ENCODE measurements around the gene SHLD1.

SHLD1 gene

DNA sequence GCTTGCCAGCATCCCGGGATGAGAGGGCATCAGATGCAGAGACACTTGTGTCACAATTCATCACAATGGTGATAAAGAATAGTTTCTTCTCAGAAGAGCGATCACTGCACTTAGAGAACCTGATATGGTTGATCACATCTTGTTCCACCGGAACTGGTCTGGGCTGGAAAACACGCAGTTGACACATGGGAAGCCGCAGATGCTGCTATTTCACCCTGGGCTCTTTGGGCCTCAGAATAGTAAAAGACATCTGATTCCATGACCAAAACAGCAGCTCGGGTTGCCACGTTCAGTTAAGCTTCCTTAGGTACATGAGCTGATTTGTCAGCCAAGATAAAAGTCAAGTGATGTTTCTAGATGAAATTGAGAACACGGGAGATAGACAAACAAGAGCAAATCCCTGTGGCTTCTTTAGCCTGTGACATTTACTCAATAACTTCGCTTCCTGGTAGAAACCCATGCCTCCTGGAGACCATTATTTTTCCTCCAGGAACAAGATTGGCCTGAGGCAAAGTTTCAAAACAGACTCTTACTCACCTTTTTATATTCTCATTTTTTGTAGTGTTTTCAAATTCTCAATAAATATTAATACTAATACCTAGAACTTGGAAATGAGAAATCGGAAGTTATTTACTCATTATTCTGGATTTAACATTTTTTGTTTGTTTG, 140.7 kb downstream of the SHLD1 start:
- TF ChIP-seq, protein P1, sequence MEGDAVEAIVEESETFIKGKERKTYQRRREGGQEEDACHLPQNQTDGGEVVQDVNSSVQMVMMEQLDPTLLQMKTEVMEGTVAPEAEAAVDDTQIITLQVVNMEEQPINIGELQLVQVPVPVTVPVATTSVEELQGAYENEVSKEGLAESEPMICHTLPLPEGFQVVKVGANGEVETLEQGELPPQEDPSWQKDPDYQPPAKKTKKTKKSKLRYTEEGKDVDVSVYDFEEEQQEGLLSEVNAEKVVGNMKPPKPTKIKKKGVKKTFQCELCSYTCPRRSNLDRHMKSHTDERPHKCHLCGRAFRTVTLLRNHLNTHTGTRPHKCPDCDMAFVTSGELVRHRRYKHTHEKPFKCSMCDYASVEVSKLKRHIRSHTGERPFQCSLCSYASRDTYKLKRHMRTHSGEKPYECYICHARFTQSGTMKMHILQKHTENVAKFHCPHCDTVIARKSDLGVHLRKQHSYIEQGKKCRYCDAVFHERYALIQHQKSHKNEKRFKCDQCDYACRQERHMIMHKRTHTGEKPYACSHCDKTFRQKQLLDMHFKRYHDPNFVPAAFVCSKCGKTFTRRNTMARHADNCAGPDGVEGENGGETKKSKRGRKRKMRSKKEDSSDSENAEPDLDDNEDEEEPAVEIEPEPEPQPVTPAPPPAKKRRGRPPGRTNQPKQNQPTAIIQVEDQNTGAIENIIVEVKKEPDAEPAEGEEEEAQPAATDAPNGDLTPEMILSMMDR (IDR thresholded peaks at IDR 0.05; ENCODE audit: control insufficient read depth, extremely low read depth, insufficient read depth): no peak
- no peak overlapping the region for H3K4me3 ChIP-seq (ENCODE audit: low read depth, low read length)
- no peak for DNase-seq (ENCODE audit: low read depth)

DNA sequence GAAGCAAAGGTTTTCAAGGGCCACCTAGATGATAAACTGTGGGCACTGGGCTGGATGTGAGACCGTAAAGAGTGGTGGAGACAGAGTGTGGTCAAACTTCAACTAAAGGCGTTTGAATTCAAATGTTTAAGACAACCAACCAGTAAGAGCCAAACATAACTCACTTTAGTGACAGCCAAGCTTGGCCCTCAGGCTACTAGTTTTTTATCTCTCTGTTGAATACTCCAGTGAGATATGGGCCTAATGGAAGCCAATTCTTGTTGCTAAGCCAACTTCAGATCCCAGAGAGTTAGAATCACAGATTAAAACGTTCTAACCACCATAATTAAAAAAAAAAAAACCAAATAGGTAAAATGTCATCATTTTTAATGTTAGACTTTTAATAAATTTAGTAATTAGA, 142.9 kb downstream of the SHLD1 start:
- no peak for DNase-seq (ENCODE audit: low read depth)
- H3K4me3 ChIP-seq (ENCODE audit: low read depth, low read length): no peak overlapping the region
- TF ChIP-seq, protein P1 (IDR thresholded peaks at IDR 0.05; ENCODE audit: control insufficient read depth, extremely low read depth, insufficient read depth): no peak

DNA sequence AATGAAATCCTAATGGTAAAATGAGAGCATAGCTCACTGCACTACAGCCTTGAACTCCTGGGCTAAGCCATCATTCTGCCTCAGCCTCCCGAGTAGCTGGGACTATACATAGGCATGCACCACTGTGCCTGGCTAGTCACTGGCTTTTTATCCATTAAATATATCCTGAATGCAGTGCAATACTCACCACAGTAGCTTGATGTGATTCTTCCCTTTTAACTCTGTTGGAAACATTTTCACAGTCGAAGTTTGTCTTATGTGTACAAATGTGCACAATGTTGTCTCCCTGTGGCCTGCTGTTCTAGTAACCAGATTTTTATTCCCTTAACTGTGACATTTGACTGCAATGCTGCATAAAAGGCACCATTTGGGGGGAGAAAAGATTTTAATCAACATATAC, 143.4 kb downstream of the SHLD1 start:
- no peak for DNase-seq (ENCODE audit: low read depth)
- no peak overlapping the region for H3K4me3 ChIP-seq (ENCODE audit: low read depth, low read length)
- TF ChIP-seq, protein P1 (IDR thresholded peaks at IDR 0.05; ENCODE audit: control insufficient read depth, extremely low read depth, insufficient read depth): no peak

DNA sequence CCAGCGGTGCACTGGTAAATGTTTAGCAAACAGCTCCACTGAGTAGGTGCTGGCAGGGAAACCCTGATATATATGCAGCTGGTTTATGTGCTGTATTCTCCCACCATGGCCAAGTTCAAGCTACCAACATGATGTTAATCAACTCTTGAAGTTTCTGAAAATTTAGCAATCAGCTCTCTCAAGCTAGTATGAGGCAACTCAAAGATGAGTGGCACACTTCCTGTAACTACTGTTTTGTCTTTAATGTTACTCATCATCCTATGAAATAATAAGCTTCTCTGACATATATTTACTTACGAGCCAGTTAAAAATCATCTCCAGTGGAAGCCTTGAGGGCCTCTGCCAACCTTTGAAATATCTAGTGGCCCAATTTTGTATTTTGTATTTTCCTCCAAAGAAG, 145.4 kb downstream of the SHLD1 start:
- TF ChIP-seq, protein P1 (IDR thresholded peaks at IDR 0.05; ENCODE audit: control insufficient read depth, extremely low read depth, insufficient read depth): no peak
- no peak for DNase-seq (ENCODE audit: low read depth)
- H3K4me3 ChIP-seq (ENCODE audit: low read depth, low read length): no peak overlapping the region

DNA sequence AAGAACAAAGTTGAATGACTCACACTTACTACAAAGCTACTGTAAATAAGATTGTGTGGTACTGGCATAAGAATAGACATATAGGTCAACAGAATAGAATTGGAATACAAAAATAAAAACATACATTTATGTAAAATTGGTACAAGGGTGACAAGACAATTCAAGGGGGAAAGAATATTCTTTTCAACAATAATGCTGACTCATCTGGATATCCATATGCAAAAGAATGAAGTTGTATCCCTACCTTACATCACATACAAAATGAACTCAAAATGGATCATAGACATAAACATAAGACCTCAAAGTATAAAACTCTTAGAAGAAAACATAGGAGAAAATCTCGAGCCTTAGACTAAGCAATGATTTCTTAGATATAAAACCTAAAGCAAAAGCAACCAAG, 149.2 kb downstream of the SHLD1 start:
- DNase-seq (ENCODE audit: low read depth): no peak
- H3K4me3 ChIP-seq (ENCODE audit: low read depth, low read length): no peak overlapping the region
- TF ChIP-seq, protein P1 (IDR thresholded peaks at IDR 0.05; ENCODE audit: control insufficient read depth, extremely low read depth, insufficient read depth): no peak

DNA sequence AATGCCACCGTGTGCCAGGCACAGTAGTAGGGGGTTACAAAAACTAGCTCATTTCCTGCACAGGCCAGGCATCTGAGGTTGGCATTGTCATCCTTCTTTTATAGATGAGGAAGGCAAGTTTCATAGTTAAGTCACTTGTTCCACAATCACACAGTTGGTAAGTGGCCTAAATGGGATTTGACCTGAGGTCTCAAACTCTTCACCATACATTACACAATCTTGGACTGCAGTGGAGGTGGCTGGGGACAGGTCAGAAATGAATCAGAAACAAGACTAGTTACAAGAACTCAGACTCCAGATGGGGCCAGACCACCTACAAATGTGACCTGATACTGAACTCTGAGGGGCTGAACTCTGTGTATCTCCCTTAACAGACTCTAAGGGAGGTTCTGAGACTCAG, 150.7 kb downstream of the SHLD1 start:
- H3K4me3 ChIP-seq (ENCODE audit: low read depth, low read length): no peak overlapping the region
- TF ChIP-seq, protein P1 (IDR thresholded peaks at IDR 0.05; ENCODE audit: control insufficient read depth, extremely low read depth, insufficient read depth): no peak
- no peak for DNase-seq (ENCODE audit: low read depth)

DNA sequence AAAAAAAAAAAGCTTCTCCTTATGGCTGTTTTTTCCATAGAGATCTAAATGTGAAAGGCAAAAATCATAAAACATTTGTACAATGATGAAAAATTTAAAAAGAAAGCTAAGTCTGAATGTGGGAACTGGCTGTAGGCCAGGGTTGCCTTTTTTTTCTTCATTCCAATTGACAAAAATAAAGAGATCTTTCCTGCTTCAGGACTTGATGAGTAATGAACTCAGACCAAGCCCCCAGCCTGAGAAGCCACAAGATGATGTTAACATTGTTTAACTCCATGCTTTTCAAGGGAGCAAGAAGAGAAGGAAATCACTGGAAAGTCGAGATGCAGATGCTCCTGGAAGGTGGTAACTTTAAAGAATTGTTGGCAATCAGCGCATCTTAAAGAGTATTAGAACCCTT, 158.8 kb downstream of the SHLD1 start:
- no peak overlapping the region for H3K4me3 ChIP-seq (ENCODE audit: low read depth, low read length)
- DNase-seq (ENCODE audit: low read depth): no peak
- TF ChIP-seq, protein P1 (IDR thresholded peaks at IDR 0.05; ENCODE audit: control insufficient read depth, extremely low read depth, insufficient read depth): no peak
